GM21447 (cell line): ENCODE measurements around the gene TAPBP.
"Not testable (repeated sequence)": the region's sequence is repeated elsewhere in the genome, so short reads cannot be mapped to it uniquely, and the experiment has no call there.

Experiments
- ATAC-seq: cut with Tn5 transposase; IDR thresholded peaks from one replicate; pipeline ENCODE4 v1.9.1; 2021; ENCODE audit not compliant: unreplicated experiment

The TAPBP gene

DNA sequence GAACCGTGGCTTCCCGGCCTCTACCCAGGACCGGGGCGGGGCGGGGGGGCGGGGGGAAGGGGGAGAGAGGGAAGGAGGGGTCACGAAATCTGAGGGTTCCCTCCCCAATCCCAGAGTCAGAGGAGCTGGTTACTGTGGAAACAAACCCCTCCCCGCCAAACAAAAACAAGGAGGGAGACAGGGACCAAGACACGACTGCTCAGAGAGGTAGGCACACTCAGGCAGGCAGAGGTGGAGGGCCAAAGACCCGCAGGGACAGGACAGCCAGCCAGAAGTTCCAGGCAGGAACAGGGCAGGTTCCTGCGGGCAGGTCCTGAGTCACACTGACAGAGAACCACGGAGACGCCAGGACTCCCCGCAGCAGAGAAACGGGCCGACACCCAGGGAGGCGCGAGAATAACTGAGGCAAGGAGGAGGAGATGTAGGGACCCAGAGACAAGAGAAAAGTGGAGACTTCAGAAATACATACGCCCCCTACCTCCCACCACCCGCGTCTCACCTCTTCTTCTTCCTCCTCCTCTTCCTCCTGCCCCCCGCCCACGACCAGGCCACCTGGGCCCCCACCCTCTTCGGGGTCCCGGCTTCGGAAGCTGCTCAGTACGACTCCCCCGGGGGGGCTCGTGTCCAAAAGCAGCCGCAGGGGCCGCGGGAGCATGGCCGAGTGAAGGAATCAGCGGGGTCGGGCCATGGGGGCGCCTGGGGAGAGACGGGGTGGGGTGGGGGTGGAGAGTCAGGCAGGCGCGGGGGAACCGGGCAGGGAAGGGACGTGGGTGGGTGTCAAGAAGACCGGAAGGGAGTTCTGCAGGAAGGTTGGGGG, 15.7 kb downstream of the TAPBP start:
- ATAC-seq: no peak

DNA sequence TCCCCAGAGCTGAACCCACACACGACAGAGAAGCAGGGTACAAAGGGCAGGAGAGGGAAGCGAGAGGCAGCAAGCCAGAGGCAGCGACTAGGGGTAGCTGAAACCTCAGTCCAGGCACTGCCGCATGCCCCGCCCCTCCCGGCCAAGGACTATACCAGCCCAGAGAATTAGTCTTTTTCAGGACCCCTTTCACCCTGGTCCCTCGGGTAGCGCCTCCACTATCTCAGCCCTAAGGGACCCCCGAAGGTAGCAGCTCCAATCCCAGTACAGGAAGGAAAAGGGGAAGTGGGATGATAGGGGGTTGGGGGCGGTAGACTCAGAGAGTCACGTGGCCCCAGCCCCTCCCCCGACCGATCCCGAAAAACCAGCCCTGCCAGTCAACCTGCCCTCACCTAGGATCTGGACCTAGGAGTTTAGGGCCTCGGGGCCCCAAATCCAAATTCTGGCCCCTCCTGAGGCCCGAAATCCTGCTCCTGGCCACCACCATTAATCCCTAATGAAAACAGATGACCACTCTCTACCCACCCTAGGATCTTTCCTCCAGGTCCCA, 16.4 kb downstream of the TAPBP start:
- no peak for ATAC-seq

DNA sequence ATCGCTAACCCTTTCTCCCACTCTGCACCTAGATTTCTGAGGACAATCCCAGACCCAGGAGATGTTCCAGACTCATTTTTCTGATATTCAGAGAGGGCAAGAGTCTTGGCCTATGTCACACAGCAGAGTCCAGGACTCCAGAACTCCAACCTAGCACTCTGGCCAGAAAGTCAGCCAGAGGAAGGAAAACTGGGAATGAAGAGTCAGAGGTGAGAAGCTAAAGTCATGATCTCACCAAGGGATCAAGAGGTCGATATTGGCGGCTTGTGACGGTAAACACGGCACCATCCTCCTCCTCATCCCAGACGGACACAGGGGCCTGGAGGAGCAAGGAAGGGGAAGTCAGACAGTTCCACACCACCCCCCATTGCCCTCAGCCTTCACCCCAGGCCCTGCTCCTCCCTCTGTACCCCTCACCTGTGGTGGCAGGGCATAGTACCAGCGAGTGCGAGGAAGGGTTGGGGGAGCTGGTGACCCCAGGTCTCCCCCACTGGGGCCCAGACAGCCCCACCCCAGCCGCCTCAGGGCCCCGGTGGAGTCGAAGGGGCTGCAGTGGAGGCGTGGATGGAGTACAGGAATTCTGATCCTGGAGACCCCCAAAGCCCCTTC, 17.0 kb downstream of the TAPBP start:
- no peak for ATAC-seq

DNA sequence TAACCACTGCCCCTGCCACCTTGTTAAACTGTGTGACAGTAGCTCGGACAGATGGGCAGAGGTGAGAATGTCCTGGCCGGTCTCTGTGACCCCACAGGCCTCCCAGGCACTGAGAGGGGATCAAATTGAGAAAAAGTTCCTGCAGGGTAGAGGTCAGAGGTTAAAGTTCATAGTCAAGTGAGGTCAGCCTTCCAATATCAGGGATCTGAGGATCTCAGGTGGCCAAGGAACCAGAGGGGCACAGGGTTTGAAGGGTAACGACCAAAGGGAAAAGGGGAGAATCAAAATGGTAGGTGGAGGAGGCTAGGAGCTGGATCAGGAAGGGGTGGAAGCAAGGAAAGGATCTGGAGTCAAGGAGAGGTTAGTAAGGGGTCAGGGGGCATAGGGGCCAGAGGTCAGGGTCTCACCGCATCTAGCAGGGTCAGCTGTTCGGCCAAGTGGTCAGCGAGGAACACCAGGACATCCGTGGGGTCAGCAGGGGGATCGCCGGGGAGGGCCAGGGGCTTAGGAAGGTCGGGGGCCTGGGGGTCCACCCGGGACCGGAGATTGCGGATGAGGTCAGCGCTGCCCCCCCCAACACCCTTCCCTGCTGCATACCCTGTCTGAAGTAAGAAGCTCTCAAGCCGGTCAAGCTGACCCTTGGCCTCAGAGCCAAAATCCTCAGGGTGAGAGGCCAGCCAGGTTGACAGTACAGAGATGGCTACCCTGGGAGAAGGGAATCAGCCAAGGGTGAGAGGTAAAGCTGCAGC, 18.1 kb downstream of the TAPBP start:
- no peak for ATAC-seq

DNA sequence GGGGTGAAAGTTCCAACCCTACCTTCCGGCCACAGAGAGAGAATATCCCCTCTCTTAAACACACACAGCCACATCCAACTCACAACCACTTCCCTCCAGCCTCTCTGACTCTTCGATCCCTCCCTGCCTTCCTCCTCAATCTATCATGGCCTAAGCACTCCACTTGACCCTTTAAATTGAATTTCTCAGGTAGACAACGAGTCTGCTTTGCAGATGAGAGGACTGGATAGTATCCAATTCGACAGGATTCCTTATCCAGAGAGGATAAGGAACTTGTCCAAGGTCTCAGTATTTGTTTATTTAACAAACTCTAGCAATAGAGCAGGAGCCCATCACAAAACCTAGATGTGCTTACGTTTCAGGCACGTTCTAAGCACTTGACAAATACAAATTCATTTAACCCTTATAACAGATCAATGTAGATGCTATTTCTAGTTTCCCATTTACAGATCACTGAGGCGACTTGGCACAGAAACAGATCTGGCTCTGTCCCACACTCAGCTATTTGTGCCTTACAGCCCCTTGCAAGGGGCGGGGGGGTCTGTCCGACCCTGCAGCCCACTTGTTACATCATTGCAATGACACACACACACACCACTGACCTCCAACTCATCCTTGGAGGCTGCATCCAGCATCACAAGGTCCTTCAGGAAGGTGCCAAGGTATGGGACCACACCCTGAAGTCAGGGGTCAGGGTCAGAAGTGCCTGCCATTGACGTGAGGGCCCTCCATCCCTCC, 19.6 kb downstream of the TAPBP start:
- ATAC-seq: no peak

DNA sequence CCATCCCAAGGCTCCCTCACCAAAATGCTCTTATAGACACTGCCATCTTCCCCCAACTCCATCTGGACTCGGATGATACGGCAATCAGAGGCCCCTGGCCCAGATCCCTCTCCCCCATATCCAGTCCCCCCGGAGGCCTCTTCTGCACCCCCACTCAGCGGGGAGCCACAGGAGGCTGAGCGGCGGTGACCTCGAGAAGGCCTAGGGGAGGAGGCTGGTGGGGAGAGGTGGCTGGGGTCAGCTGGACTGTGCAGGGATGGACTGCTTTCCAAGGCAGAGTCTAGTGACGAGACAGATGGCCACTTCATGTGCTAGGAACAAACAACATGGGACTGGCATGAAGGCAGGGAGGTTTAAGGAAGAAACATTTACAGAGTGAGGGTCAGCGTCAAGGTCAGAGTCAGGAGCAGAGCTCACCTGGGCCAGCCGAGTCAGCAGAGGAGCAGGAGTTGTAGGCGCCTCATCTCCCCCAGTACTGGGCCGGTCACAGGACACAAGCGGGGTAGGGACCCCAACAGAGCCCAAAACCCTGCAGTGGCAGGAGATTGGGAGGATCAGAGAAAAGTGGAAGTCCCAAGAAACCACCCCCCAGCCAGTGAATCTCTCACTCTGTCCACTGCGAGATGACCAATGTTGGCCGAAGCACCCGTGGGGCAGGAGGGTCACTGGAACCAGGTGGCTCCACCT, 20.7 kb downstream of the TAPBP start:
- ATAC-seq: no peak

DNA sequence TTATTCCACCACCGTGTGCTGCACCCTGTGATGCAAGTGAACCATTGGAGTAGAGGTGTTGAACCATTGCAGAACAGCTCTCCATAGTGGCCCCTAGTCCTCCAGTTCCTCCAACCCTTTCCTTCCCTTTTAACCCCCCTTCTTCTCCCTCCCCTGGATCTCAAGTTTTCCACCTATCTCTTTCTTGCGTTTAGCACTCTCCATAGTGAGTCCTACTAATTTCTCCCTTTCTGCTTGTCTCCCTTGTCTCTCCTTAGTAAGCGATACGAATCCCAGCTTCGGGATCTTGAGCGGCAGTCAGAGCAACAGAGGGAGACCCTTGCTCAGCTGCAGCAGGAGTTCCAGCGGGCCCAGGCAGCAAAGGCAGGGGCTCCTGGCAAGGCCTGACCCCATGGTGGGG, 23.4 kb downstream of the TAPBP start:
- no peak for ATAC-seq

DNA sequence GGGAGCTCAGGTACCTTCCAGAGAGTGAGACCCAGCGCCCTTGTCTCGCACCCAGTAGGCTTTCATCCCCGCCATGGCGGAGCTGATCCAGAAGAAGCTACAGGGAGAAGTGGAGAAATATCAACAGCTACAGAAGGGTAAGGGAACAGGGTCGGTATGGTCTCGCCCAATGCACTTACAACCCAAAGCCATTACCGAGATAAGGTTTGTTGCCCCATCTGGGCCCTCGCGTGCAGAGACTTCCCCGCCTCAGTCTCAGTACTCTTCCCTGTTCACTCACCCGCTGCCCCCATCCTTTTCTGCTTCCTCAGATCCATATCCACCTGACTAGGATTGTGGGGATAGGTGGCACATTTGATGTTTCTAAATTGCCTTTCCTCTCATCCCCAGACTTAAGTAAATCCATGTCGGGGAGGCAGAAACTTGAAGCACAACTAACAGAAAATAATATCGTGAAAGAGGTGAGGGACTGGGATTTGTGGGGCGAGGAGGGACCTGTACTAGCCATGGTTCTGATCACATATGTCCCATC, 24.0 kb downstream of the TAPBP start:
- no peak for ATAC-seq

DNA sequence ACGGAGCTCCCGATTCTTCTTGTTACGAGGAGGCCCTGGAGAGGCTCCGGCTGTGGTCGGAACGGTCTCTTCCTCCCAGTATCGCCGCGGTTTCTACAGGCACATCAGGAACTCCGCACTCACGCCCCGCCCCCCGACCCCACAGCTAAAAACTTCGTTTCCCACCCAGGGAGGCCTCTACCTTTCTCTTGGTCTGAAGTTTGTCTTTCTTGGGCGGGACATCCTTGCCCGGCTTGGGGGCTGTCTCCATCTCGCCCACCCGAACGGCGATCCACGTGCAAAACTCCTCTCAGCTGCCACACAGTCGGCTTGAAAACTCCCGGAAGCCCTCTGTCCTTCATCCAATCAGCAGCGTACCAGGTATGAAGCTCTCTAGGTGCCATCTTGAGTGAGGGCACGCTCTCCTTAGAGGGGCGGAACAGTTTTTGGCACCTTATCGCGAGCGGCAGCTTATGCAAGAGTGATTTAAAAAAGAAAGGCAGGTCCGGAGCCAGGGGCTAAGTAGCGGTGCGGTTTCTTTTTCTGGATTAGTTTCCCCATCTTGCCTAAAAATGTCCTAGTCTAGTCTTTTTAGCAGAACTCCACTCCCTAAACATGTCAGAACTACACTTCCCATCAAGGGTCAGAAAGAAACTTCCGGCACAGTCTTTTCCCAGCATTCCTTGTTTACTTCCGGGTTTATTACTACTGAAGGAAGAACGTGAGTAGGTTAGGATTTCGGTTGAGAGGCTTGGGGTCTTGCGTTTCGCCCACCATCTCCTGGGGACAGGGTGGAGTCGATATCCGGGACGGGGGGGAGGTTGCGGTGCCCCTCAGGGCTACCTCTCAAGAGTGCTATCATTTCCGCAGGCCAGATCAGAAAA, 24.7 kb downstream of the TAPBP start, which contains the start of the genes PFDN6 and WDR46:
TSS of gene PFDN6 (plus strand) at position 681 of the 863 bp plus-strand sequence. CDS start 256 bp downstream, outside the sequence.
TSS of gene WDR46 (minus strand) at position 319 of the 863 bp plus-strand sequence. CDS start at position 250, 69 bp downstream.
- ATAC-seq: peak; percentile 86

DNA sequence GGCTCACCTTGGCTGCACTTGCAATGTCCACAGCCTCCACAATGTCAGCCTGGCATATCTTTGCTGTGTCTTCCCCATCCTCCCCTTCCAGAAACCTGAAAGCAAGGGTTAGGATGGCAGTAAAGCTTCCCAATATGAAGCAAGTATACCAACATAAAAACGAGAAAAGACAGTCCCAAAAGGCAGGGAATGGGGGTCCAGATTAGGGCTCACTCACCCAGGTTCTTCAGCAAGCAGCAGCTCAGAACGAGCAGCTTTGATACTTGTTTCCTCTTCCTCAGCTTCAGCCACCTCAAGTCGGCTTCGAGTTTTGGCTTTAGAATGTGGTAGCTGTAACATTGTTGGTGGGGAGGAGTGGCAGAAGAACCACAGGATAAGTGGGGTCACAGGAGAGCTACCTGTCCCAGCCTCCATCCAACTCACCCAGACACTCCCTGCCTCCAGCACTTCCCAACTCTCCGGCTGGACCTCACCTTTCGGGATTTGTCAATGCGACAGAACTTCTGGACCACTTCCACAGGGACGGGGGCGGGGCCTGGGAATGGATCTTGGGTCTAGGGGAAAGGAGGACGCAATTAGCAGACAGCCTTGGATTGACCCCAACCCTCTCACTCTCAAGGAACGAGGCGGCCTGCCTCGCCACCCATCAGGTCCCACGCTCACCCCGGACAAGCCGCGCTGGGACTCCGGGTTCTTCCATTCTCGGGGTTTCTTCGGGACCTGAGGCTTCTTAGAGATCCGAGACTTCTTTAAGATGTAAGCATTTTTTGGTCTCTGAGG, 25.5 kb downstream of the TAPBP start:
- ATAC-seq: no peak

DNA sequence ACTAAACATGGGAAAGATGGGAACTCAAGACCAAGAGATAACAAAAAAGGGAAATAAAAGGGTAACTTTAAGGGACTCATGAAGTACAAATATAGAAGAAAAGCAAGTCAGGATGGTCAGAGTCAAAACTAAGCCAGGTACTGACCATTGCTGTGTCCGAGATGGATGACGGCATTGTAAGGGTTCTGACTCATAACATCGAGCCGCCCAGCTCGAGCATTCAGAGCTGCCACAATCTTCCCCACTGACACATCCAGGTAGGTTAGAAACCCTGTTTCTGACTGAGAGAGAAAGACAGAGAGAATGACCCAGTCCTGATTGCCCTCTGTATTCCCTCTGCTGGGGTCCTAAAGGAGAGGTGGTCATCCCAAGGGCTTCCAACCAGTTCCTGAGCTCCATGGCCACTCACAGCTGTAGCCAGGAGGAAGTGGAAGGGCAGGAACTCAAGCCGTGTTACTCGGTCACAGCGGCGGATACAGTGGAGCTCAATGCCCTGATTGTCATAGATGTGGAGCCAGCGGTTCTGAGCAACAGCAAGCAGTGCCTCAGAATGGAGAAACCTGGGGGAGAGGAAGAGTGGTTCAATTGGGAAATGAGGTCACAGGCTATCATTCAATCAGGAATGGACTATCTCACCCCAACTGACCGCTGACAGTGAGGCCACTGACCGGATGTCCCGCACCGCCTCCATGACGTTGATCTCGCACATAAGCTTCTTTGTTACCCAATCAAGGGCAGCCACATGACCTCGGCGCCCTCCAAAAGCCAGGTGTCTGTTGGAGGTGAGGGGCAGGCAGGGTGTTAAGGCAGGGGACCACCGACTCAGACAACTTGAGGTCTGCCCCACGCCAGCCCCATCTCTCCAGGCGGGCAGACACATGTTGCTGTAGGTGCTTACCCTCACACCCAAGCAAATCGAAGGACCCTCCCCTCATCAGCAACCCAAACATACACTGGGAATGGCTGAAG, 26.6 kb downstream of the TAPBP start:
- no peak for ATAC-seq

DNA sequence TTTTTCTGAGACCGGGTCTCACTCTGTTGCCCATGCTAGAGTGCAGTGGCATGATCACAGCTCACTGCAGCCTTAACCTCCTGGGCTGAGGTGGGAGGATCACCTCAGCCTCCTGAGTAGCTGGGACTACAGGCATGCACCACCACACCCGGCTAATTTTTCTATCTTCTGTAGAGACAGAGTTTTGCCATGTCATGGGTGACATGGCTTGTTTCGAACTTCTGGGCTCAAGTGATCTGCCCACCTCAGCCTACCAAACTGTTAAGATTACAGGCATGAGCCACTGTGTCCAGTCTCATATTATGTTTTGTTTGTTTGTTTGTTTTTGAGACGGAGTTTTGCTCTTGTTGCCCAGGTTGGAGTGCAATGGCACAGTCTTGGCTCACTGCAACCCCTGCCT, 28.7 kb downstream of the TAPBP start:
- ATAC-seq: not testable (repeated sequence)

DNA sequence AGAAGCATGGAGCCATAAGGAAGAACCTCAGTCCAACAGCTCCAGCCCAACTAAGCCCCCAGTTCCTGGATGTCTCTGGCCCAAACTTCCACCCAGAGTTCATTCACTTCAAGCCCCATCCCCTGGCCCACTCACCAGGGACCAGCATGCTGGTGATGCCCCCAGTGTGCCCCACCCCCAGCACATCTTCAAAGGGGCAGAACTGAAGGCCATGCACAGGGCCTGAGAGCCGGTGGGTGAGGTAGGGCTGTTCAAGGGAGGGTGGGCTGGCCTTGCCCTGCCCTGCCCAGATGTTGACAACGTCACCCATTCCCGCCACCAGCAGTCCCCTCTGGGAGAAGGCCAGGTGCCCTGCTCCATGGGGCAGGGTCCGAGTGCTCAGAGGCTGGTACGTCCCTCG, 33.3 kb downstream of the TAPBP start:
- no peak for ATAC-seq

DNA sequence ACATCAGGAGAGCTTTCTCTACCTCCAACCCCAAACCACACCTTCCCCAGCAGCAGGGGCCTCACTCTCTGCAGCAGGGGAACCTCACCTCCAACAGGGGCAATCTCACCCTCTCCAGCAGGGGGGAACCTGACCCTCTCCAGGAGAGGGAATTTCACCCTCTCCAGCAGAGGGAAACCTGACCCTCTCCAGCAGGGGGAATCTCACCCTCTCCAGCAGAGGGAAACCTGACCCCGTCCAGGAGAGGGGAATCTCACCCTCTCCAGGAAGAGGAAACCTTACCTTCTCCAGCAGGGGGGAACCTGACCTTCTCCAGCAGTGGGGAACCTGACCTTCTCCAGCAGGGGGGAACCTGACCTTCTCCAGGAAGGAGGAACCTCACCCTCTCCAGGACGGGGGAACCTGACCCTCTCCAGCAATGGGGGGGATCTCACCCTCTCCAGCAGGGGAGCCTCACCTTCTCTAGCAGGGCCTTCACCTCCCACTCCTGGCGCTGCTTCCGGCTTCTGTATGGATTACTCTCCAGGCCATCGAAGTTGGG, 33.8 kb downstream of the TAPBP start:
- ATAC-seq: no peak

DNA sequence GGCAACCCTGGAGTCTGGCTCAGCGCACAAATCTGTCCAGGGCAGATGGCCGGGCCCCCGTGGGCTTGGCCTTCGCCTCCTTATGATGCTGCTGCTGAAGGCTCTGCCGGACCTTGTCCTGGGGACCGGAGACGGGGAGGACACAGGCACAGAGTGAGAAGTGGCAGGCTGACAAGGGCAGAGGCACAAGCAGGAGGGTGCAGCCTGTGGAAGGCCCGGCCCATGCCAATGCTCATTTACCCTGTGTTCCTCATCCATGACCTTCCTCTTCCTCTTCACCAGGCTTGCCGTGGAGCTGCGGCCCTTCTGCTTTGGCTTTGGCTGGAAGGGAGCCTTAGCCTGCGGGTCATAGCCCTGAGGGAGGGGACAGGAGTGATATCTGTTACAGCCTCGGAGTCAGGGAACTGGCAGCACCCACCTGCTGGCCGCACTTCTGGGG, 34.6 kb downstream of the TAPBP start:
- no peak for ATAC-seq

DNA sequence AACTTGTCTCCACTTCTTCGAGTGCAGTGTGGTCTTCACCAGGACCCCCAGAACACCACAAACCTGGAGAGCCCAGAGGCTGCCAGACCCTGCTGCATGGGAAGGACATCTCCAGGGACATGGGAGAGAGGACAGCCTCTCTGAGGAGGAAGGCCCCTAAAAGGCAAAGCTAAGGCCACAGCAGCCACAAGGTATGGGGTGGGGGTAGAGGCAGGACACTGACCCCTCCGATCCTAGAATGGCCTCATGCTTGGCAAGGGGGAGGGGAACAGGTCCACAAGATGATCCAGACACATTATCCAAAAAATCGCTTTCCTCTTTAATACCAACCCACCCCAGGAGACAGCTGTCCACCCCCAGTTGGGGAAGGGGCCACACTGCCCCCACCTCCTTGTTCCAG, 35.1 kb downstream of the TAPBP start:
- no peak for ATAC-seq

DNA sequence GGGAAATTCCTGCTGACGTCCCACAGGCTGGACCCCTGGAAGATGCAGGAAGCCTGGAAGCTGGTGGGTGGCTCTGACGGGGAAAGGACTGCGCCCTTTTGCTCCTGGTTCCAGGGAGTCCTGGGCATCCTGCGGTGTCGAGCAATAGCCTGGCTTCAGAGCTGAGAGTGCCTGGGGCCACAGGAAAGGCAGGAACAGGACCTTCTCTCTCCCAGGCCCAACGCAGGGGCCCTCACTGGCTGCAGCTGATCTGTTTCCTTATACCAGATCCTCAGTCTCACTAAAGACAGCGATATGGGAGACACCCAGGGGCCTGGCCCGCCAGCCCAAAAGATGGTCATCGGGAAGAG, 35.5 kb downstream of the TAPBP start:
- ATAC-seq: no peak
